OCI-LY1 (cell line): Measurements from ENCODE around the gene TPSAB1.

ENCODE experiments used
- CTCF ChIP-seq: fragments of 200-600 bp; sonication (generic), shearing (Covaris generic); IDR thresholded peaks from 2 replicates; pipeline ENCODE4 v1.5.1; 2017; ENCODE audit warnings: mild to moderate bottlenecking, antibody characterized with exemption, low read length, moderate library complexity, mixed read lengths
- EZH2 ChIP-seq: fragments of 200-600 bp; sonication (generic), shearing (Covaris generic); IDR thresholded peaks from 2 replicates; pipeline ENCODE4 v1.8.0; 2017; ENCODE audit warnings: borderline replicate concordance, mixed run types, mild to moderate bottlenecking, antibody characterized with exemption, low read length, moderate library complexity, mixed read lengths

DNA sequence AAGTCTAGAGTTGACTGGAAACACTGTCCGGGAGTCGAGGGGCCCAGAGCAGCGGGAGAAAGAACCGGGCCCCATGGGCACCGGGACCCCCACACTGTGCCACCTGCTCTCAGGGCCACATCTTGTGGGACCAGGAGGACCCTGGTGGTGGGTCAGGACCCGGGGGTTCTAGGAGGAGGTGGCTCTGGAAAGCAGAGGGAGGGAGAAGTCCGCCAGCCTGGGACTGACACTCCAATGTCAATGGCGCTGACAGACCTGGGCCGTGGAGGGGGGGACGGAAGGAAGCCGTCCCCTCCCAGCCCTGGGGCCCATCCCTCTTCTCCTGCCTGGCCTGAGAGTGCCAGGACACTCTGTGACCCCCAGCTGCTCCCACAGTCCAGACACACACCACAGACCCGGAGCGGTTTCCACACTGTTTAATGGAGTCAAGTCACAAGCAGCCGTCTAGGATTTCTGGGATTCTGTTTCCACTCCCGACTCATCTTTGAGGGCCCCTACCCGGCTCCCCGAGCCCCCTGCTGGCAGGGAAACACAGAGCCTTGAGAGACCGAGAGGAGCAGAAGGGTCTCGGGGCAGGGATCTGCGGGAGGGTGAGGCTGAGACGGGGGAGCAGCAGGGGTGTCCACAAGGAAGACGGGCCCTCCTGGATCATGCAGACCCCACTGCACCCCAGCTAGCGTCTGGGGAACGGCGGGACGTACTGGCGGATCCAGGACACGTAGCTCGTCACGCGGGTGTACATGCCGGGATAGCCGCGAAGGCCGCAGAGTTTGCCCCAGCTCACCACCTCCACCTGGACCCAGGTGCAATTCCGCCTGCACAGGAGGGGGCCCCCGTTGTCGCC is 45.4 kb downstream of the TPSAB1 start:
- TF ChIP-seq CTCF = peak; percentile 30; the same call in 1 of the 2 replicates
- no peak for TF ChIP-seq EZH2
